Measurements from ENCODE around the gene BICC1. TPM values are rescaled to one million over a fixed set of nuclear protein-coding genes. Genes with fewer than 3 reads are reported as not detected.

Gene BICC1
- total RNA-seq, 1 donor from 2014 or later, result 0.41 TPM

DNA sequence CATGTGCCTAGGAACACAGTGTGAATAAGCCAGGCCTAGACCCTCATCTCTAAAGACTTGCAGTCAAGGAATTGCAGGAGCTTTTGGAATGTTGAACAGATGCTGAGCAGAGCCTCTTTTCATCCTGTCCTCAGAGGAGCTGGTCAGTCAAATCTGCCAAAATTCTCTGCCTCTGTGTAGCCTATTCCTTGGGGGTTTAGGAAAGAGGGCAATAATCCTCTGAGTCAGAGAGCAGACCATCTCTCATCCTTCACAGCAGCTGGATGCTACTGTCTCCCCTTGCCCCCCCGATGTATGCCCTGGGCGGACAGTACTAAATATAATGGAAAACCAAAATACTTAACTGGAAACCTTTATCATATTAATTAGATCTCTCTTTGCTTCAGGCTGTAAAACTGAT is 52.6 kb downstream of the BICC1 start:
- Histone ChIP-seq H3K9ac (no peak overlapping the region), H4K20me1 (ENCODE audit: low read depth) (no peaks in the 10 kb centered on the region), H3K27ac (no peak overlapping the region), H3F3A (ENCODE audit: low read depth) (no peaks in the 10 kb centered on the region), H3K36me3 (no peaks in the 10 kb centered on the region), H3K27me3 (no peaks in the 10 kb centered on the region), H3K79me2 (ENCODE audit: low read depth) (no peaks in the 10 kb centered on the region), H3K9me3 (ENCODE audit: low read depth) (no peaks in the 10 kb centered on the region), H3K4me2 (no peak overlapping the region), H3K4me3 (no peak overlapping the region), H2AFZ (replicated peaks) (no peak overlapping the region), H3K4me1 (no peaks in the 10 kb centered on the region)
- DNase-seq (ENCODE audit: low spot score), result no peak
- TF ChIP-seq EZH2phosphoT487 (IDR thresholded peaks at IDR 0.05) (no peak), EZH2 (IDR thresholded peaks at IDR 0.05) (no peak)
- TF ChIP-seq, protein P1, sequence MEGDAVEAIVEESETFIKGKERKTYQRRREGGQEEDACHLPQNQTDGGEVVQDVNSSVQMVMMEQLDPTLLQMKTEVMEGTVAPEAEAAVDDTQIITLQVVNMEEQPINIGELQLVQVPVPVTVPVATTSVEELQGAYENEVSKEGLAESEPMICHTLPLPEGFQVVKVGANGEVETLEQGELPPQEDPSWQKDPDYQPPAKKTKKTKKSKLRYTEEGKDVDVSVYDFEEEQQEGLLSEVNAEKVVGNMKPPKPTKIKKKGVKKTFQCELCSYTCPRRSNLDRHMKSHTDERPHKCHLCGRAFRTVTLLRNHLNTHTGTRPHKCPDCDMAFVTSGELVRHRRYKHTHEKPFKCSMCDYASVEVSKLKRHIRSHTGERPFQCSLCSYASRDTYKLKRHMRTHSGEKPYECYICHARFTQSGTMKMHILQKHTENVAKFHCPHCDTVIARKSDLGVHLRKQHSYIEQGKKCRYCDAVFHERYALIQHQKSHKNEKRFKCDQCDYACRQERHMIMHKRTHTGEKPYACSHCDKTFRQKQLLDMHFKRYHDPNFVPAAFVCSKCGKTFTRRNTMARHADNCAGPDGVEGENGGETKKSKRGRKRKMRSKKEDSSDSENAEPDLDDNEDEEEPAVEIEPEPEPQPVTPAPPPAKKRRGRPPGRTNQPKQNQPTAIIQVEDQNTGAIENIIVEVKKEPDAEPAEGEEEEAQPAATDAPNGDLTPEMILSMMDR (IDR thresholded peaks at IDR 0.05), result no peak
- peaks cover 2% of the 10 kb centered on the region for H3K4me1 Mint-ChIP-seq
- H3K27ac Mint-ChIP-seq, result no peak overlapping the region
- H3K9me3 Mint-ChIP-seq, result peaks cover 7% of the 10 kb centered on the region
- no peak overlapping the region for H3K4me3 Mint-ChIP-seq
- no peaks in the 10 kb centered on the region for H3K36me3 Mint-ChIP-seq
- H3K27me3 Mint-ChIP-seq (ENCODE audit: insufficient read depth, low read depth), result peaks cover 3% of the 10 kb centered on the region

DNA sequence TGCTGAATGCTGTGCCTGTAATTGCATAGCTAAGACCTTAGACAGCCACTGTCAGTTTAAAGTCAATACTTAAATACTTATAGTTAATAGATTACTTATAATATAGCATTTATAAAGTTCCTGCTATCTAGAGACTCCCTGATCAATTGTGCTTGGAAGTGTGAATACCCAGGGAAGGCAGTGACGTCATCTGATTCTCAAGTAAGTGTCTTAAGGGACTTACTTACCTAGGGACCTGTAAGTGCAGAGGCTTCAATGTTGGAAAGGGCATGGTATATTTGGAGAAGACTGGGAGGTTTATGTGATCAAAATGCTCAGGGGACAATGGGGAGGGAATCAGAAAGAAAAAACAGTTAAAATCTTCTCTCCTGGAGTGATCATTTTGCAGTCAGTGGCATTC is 55.0 kb downstream of the BICC1 start:
- Mint-ChIP-seq H3K36me3 (no peaks in the 10 kb centered on the region), H3K9me3 (peaks cover 15% of the 10 kb centered on the region), H3K4me3 (no peak overlapping the region), H3K27ac (no peak overlapping the region), H3K4me1 (peaks cover 2% of the 10 kb centered on the region), H3K27me3 (ENCODE audit: insufficient read depth, low read depth) (peaks cover under 1% of the 10 kb centered on the region)
- no peak for TF ChIP-seq EZH2 (IDR thresholded peaks at IDR 0.05)
- Histone ChIP-seq H3K27ac (no peak overlapping the region), H3K27me3 (no peaks in the 10 kb centered on the region), H3K79me2 (ENCODE audit: low read depth) (no peaks in the 10 kb centered on the region), H3K9me3 (ENCODE audit: low read depth) (no peaks in the 10 kb centered on the region), H3K9ac (no peak overlapping the region), H3K4me2 (no peak overlapping the region), H3K36me3 (no peaks in the 10 kb centered on the region), H2AFZ (replicated peaks) (no peak overlapping the region), H3F3A (ENCODE audit: low read depth) (no peaks in the 10 kb centered on the region), H4K20me1 (ENCODE audit: low read depth) (no peaks in the 10 kb centered on the region), H3K4me1 (no peaks in the 10 kb centered on the region), H3K4me3 (no peak overlapping the region)
- no peak for DNase-seq (ENCODE audit: low spot score)

DNA sequence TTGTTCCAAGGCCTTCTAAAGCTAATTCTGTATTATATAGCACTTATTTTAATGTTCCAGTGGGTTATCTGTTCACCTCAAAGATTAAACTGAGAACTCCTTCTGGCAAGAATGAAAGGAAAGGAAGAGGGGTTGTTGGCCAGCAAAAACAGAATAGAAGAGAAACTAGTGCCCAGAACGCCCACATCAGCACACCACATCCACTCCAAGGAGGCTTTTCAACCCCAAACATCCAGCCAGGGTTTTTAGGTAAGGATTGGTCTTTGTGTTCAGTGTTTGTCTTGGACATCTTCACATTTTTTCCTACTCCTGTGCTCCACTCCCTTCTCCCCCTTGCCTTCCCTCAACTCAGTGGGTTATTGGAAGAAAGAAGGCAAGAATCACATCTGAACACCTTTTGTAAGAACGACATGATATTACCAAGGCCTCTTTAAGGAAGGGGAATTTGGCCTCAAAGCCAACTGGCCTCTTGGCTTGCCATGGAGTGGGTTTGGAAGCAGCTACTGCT is 55.8 kb downstream of the BICC1 start:
- Mint-ChIP-seq H3K27me3 (ENCODE audit: insufficient read depth, low read depth) (no peaks in the 10 kb centered on the region), H3K9me3 (peaks cover 15% of the 10 kb centered on the region), H3K27ac (no peak overlapping the region), H3K4me3 (no peak overlapping the region), H3K4me1 (peaks cover 2% of the 10 kb centered on the region), H3K36me3 (no peaks in the 10 kb centered on the region)
- no peak for DNase-seq (ENCODE audit: low spot score)
- Histone ChIP-seq H3K4me3 (no peak overlapping the region), H3K79me2 (ENCODE audit: low read depth) (no peaks in the 10 kb centered on the region), H2AFZ (replicated peaks) (no peak overlapping the region), H3K27ac (no peak overlapping the region), H3K9ac (no peak overlapping the region), H3K9me3 (ENCODE audit: low read depth) (no peaks in the 10 kb centered on the region), H3K36me3 (no peaks in the 10 kb centered on the region), H3K4me2 (no peak overlapping the region), H3F3A (ENCODE audit: low read depth) (no peaks in the 10 kb centered on the region), H3K27me3 (no peaks in the 10 kb centered on the region), H3K4me1 (no peaks in the 10 kb centered on the region), H4K20me1 (ENCODE audit: low read depth) (no peaks in the 10 kb centered on the region)
- TF ChIP-seq, protein P1 (IDR thresholded peaks at IDR 0.05), result no peak
- TF ChIP-seq EZH2phosphoT487 (IDR thresholded peaks at IDR 0.05) (no peak), EZH2 (IDR thresholded peaks at IDR 0.05) (no peak)

DNA sequence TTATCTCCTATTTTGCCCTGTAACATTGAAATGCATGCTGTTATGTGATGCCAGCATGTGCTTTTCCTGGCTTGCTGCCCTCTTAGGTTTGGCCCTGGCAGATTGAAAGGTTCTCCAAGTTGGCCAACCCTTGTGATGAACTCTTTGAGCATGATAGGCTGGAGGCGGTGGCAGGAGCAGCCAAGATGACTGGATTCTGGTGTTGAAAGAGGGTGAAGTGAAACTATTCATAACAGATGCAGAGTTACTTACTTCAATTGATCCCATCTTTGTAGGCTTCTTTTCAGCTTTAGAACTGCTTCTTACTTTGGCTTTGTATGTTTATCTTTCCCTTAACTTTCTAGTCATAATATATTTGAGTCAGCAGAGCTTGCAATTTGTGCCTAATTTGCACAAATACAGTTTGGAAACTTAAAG is 57.6 kb downstream of the BICC1 start:
- no peak overlapping the region for H3K27ac Mint-ChIP-seq
- no peaks in the 10 kb centered on the region for H4K20me1 ChIP-seq (ENCODE audit: low read depth)

More for the DNA sequence above, 57.6 kb downstream of the BICC1 start:
- no peaks in the 10 kb centered on the region for H3F3A ChIP-seq (ENCODE audit: low read depth)
- no peaks in the 10 kb centered on the region for H3K36me3 ChIP-seq
- H3K9me3 Mint-ChIP-seq, result peaks cover 15% of the 10 kb centered on the region
- no peak overlapping the region for H3K4me3 Mint-ChIP-seq
- no peak overlapping the region for H3K4me3 ChIP-seq
- DNase-seq (ENCODE audit: low spot score), result no peak
- no peaks in the 10 kb centered on the region for H3K9me3 ChIP-seq (ENCODE audit: low read depth)
- H3K4me2 ChIP-seq, result no peak overlapping the region
- no peaks in the 10 kb centered on the region for H3K36me3 Mint-ChIP-seq
- H2AFZ ChIP-seq (replicated peaks), result no peak overlapping the region
- peaks cover 12% of the 10 kb centered on the region for H3K4me1 Mint-ChIP-seq
- no peaks in the 10 kb centered on the region for H3K4me1 ChIP-seq
- no peaks in the 10 kb centered on the region for H3K27me3 Mint-ChIP-seq (ENCODE audit: insufficient read depth, low read depth)
- no peak overlapping the region for H3K9ac ChIP-seq
- H3K27me3 ChIP-seq, result no peaks in the 10 kb centered on the region
- no peaks in the 10 kb centered on the region for H3K79me2 ChIP-seq (ENCODE audit: low read depth)
- no peak overlapping the region for H3K27ac ChIP-seq
- TF ChIP-seq EZH2phosphoT487 (IDR thresholded peaks at IDR 0.05) (no peak), EZH2 (IDR thresholded peaks at IDR 0.05) (no peak)
- TF ChIP-seq, protein P1 (IDR thresholded peaks at IDR 0.05), result no peak
